Measurements from ENCODE around the gene ECI1.
A peak's percentile ranks its signal among the peaks of the same experiment; 100 is the strongest.

ECI1 gene

DNA sequence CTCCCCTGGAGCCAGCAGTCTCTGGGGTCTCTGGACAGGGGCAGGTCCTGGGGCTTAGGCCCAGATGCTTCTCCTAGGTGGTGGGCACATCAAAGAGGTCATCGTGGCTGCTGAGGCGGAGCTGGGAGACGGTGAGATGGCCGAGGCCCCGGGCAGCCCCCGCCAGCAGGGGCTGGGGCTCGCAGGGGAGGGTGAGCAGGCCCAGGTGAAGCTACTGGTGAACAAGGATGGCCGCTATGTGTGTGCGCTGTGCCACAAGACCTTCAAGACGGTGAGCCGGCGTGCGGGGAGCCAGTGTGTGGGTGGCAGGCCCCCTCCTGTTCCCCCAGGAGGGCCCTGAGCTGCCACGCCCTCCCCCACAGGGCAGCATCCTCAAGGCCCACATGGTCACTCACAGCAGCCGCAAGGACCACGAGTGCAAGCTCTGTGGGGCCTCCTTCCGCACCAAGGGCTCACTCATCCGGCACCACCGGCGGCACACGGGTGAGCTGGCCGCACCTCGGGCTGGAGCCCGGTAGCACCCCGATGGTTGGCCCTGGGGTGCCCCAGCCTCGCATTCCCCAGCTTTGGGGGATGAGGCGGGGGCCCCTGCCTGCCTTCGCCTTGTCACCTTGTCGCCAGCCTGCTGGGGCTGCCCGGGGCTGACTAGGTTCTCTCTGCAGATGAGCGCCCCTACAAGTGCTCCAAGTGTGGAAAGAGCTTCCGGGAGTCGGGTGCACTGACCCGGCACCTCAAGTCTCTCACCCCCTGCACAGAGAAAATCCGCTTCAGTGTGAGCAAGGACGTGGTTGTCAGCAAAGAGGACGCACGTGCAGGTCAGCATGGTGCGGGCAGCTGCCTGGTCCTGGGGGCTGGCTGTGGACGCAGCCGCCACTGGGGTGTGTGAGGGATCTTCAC, 19.0 kb downstream of the ECI1 start:
- no peak for DNase-seq

DNA sequence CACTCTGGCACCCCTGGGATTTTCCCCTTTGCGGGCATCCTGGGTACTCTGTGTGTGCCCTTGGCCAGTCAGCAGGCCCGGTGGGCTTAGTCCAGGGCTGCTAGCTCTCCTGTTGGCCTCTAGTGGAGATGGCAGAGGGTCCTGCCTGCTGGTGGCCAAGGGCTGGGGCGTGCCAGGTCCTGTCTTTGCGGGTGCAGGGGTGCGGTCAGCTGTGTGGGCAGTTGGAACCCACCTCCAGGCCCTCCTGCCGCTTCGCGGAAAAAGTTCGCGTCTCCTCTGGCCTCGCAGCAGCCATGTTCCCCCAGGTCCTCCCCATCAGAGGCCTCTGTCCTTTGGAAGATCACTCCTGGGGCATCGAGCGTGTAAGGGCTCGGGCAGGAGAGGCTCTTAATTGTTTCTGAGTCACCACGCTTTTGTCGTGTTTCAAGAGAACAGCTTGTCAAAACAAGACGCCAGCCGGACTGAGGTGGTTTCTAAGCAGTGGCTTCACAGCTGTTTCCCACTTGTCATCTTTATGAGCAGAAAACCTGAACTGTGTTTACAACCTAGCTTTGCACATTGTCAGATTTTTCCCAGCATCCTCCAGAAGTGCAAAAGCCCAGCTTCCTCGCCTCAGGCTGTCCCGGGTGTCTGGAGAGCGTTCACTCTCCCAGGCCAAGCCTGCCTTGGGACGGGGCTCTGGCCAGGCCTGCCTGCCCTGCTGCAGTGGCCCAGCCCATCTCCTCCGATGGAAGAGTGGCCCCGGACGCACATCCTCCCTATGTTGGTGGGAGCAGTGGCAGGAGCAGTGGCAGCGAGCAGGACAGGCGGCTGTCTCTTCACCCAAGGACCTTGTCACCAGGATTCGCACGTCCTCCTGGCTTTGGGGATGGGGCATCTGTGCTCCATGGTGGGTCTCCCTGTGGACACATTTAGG, 20.1 kb downstream of the ECI1 start:
- peak; percentile 24 for DNase-seq

DNA sequence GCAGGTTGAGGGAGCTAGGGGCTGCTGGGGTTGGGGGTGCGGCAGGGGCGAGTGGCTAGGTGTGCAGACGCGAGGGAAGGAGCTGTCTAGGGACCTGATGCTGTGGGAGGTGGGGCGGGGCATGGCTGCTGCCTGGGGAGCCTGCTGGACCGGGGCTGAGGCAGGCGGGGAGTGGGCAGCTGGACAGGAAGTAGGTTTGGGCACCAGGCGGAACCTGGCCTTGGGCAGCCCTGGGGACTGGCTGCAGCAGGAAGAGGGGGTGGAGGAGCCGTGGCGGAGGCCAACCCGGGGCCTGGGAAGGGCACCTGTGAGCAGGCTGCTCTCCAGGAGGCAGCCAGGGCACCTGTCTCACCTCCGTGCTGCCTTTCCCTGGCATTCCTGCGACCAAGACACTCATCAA, 21.0 kb downstream of the ECI1 start:
- no peak for DNase-seq

DNA sequence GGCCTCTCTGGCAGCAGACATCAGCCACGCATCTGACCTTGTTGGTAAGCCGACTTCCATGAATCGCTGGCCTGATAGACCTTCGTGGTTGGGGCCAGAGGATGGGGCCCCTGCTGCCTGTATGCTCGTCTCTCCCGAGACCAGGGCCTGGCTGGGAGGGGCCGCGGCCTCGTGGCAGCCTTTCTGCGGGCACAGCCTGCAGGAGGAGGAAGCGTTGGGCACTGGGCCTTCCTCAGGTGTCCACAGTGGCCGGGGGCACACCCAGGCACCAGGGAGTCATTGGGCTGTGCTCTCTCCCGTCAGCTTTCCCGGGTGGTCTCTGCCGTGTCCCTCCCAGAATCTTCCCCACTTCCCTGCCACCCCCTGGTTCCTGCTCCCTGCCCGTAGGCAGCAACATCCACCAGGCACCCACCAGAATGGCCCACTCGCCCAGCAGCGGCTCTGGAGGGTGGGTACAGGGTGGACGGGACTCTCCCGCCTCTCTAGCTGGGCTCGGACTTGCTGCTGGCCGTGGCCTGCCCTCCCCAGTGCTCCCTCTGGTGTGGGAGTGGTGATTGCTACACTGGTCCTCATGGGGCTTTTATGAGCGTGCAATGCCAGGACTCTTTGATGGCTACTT, 21.6 kb downstream of the ECI1 start:
- no peak for DNase-seq

DNA sequence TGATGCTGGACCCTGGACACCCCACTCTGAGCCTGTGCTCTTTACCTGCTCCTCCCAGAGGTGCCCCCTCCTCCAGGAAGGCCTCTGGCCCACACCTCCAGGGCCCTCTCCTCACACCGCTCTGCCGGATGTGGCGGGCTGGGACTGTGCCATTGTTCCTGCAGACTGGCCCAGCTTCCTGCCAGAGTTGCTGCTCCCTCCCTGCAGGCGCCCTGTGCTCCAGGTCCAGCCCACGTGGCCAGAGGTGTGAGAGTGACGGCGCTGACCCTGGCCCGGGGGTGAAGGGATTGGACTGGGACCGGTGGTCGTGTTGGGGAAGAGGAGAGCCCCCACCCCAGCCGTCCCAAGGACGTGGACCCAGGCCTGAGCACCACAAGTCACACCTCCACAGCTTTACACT, 22.3 kb downstream of the ECI1 start:
- DNase-seq, result no peak

DNA sequence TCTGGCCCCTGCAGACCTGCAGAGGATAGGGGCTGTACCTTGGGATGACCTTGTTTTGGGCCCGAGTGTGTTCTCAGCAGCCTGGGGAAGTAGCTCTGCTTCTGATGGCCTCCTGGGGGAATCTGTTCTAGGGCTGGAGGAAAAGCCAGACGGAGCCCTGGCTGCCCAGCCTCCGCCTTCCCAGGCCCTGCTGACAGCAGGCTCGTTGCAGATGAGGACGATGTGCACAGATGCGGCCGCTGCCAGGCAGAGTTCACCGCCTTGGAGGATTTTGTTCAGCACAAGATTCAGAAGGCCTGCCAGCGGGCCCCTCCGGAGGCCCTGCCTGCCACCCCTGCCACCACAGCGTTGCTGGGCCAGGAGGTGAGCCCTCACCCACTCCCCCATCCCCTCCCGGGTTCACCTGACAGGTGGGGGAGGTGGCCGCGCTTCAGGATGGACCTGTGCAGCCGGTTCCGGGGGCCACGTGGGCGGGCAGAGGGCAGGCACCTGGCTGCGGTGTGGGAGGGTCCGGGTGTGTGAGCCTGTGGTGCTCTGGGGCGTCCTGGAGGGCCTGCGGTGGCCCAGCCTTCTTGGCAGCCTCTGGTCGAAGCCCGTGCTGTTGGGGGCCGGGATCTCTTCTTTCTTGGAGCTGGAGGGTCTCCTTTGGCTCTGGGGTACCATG, 23.1 kb downstream of the ECI1 start:
- DNase-seq, result no peak

DNA sequence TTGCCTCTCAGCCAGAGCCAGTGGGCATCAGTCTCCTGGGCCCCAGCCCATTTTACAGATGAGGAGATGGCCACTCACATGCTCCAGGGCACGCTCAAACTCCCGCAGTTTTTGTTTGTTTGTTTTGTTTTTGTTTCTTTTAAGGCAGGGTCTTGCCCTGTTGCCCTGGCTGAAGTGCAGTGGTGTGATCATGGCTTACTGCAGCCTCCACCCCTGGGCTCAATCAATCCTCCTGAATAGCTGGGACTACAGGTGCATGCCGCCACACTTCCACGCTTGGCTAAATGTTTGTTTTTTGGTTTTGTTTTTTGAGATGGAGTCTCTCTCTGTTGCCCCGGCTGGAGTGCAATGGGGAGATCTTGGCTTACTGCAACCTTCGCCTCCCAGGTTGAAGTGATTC, 24.5 kb downstream of the ECI1 start:
- no peak for DNase-seq

DNA sequence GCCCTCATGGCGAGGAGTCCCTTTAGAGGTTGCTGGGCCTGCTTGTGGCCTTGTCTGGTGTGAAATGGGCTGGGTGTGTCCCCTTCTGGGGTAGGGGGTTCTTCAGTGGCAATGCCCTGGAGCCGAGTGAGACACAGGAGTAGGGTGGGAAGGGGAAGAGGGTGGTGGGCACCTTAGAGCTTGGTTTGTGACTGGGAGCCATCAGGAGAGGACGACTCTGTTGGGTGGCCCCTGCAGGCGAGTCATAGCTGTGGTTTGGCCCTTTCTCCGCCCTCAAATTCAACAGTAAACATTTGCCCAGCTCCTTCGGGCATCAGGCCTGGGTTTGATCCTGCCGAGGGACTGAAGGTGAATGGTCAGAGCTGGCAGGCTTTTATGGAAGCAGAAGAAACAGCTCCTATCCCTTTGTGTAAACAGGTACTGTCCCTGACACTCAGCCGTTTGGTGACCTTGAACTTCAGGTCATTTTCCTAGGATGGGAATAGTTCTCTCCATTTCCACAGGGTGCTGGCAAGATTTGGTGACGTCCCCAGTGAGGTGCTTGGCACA, 25.1 kb downstream of the ECI1 start:
- no peak for DNase-seq

DNA sequence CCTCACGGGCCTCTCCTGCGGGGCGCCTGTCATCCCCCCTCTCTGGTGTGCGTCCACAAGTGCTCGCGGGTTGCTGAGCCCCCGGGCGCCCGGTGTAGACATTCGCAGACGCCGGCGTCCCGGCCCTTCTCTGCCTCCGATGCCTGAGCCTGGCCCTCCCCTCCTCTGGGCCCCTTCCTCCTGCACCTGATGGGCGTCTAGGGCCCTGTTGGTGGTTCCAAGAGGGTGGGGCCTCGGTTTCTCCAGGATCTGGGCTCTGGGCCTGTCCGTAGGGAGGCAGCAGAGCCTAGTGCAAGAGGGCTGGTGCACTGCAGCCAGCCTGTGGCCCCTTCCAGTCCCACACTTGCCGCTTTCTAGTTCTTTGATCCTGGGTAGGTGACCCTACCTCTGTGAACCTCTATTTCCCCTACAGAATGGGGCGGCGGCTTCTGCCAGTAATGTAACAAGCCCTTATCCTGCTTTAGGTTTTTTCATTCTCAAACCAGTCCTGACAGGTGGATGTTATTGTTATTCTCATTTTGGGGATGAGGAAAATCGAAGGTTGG, 27.4 kb downstream of the ECI1 start:
- DNase-seq, result no peak

DNA sequence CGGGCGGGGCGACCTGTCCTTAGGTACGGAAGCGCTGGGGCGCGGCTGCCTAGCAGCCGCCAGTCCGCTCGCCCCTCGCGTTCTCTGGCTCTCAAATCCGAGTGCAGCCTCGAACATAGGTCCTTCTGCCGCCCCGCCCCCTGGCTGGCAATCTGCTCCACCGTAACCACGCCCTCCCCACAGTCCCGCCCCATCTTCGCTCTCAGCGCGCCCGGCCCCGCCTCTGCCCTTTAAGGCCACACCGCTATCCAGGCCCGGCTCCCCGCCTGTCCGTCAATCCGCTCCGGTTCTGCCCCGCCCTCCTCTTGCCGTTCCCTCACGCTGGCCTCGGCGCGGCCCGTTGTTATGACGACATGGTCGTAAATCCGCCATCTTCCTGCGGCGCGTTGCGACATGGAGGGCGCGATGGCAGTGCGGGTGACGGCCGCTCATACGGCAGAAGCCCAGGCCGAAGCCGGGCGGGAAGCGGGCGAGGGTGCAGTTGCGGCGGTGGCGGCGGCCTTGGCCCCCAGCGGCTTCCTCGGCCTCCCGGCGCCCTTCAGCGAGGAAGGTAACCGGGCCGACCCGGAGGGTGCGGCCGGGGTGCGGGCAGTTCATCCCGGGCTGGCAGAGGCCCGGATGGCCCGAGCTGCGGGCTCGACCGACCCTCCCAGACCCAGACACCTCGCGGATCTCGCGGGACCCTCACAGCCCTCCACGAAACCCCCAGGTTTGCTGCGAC, 28.0 kb downstream of the ECI1 start, which contains the start of gene E4F1:
TSS of gene E4F1 (plus strand) at position 371 of the 721 bp plus-strand sequence. CDS start at position 394, 23 bp downstream.
- DNase-seq, result peak; percentile 99

DNA sequence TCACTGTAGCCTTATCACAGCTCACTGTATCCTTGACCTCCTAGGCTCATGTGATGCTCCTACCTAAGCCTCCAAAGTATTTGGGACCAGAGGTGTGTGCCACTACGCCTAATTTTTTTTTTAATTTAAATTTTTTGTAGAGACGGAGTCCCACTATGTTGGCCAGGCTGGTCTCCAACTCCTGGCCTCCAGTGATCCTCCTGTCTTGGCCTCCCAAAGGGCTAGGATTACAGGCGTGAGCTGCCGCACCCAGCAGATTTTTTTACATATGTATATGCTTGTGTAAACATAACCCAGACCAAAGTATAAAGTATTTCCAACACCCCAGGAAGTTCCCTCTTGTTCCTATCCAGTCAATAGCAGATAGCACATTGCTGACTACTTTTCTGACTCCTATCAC, 35.1 kb downstream of the ECI1 start:
- DNase-seq, result no peak

DNA sequence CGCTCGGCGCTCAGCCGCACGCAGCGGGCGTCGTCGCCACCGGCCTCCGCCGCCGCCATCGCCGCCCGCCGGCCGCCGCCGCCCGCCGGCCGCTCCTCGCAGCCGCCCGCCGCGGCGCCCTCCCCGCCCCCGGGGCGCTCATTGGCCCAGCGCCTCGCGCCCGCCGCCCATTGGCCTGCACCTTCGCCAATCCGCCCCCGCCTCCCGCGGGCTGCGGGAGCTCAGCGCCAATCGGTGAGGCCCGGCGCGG, 36.7 kb downstream of the ECI1 start, which contains the start of gene PGP:
TSS of gene PGP (minus strand) at position 122 of the 250 bp plus-strand sequence. CDS start at position 59, 63 bp downstream.
- no peak for DNase-seq

DNA sequence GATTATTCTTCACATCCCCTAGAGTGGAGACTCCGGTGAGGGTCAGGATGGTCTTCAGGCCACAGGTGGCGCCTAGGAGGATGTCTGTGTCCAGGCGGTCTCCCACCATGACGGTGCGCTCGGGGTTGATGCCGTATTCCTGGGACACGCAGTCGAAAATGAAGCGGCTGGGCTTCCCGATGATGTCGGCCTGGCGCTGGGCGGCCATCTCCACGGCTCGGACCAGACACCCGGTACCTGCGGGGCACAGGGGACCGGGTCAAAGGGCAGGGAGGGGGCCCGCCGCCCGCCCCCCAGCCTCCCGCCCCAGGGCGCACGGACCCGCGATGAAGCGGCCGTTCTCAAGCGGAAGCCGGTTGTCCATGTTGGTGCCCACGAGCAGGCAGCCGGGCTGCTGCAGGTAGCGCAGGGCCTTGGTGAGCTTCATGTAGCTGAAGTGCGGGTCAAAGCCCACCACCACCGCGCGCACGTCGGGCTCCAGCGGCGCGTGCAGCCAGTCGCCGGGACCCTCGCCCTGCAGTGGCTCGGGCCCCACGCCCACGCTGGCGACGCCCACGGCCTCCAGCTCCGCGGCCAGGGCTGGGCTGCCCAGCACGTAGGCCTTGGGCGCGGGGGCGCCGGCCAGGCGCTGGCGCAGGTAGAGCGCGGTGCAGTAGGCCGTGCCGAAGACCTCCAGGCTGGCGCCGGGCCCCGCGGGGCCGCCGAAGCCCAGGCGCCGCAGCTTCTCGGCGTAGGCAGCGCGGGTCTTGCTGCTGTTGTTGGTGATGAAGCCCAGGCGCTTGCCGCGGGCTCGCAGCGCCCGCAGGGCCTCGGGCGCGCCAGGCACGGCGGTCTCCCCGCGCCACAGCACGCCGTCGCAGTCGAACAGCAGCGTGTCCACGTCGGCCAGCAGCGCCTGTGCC, 37.3 kb downstream of the ECI1 start:
- DNase-seq, result no peak

DNA sequence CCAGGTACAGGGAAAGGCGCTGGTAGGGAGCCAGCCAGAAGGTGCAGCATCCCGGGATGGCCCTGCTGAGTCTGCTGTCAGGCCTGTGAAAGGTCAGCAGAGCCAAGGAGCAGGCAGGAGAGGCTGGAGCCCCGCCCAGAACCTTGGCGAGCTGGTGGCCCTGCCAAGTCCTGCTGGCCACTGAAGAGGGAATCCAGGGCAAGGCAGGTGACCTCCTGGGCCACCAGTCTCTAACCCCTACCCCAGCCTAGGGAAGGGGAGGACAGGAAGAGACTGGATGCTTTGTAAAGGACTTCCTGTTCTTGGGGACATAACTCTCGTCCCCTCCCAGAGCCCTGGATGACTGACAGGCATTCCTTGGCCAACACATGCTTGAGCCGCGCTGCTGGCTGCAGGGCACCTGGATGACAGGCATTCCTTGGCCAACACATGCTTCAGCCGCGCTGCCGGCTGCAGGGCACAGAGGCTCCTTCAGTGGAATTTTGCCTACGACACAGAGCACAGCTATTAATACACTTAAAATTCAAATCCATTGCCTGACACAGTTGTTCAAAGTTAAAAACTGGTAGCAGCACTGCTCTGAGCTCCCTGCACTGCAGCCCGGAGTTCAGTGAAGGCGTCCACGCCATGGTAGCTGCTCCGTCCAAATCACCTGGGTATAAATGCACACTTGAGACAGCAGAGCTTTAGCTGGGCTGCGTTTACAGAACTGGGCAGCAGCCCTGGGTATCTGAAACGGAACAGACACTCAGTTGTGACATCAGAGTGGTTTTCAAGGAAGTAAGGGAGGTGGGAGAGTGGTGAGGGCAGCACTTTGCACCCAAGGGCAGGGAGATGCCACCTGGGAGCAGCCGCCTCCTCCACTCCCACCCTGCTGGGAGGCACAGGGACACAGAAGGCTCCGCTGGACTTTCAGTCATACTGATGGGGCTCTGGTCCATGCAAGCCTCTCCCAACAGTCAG, 38.7 kb downstream of the ECI1 start:
- no peak for DNase-seq

DNA sequence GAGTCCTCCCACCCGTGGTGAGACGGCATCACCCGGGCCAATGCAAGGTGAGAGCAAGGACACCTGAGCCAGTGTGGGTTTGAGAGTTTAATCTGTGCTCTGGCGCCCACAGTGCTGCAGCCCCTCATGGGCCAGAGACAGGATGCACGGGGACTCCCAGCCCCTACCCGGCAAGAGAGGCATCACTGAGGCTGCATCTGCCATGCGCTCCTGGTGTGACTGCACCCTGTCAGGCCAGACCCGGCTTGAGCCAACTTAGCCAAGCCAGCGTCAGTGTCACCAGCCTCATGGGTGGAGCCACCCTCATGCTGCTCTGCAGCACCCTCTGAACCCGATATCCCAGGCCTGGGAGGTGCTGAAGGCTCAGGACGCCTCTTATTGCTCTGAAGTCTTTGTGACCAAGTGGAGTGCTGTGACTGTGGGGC, 39.5 kb downstream of the ECI1 start:
- DNase-seq, result no peak

DNA sequence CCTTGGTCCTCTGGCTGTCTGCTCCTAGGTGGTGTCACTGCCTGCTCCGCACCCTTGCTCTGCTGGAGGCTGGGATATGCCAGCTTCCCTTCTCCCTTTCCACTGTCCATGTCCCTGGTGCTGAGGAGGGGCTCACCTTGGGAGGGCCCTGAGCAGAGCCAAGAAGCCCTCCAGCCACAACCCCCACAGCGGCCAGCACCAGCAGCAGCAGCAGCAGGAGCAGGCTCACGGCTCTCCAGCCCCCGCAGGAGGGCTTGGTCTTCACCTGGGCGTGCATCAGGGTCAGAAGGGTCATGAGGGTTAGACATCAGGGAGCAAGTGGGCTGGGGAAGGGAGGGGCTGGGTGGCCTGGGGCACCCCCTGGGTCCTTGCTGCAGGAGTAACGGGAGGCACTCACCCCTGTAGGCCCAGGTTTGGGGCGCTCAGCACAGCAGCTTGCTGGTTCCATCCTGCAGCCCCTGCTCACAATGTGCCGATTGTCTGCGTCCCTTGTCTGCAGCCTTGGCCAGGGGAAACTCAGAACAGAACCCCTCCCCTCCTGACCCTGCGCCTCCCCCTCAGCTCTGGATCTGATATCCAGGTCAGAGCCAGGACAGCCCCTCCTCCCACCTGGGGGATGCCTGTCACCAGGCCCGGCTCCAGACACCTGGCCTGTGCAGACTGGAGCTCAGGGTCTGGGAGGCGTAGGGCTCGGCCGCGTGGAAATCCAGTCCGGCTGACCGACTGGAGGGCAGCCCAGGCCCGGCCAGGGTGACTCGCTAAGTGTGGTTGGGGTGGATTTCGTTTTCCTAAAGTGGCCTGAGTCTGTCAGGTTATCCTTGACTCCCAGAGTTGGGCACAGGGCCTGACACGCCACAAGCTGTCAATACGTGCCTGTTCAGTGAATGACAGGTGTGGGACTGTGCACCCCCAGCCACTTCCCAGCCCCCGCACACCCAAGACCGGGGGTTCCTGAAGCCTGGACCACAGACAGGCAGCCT, 40.7 kb downstream of the ECI1 start, which contains the start of gene BRICD5:
TSS of gene BRICD5 (minus strand) at position 478 of the 980 bp plus-strand sequence. CDS start at position 448, 30 bp downstream.
- no peak for DNase-seq

DNA sequence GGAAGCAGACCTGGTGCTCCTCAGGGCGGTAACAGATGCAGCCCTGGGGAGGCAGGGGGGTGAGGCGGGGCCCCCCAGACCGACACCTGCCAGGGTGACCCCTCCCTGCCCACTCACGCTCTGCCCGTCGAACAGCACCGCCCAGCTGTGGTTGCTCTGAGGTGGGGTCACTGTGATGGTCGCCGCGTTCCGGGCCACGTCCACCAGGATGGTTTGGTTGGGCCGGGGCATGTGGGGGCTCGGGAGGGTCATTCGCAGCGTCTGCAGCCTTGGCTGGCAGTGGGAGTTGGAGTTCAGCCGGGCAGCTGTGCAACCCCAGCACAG, 41.4 kb downstream of the ECI1 start:
- DNase-seq, result no peak
